ENCODE results near the gene ADAMTSL2. TPM values are rescaled to one million over a fixed set of nuclear protein-coding genes. Genes with fewer than 3 reads are reported as not detected.

ADAMTSL2 gene
- polyA plus RNA-seq, 1 donor (not counting 4 experiments of a cell fraction or from before 2014, with no cell fraction given) = not detected

- no peak for DNase-seq (ENCODE audit: low read depth, low spot score)
- H3K4me1 ChIP-seq (ENCODE audit: control insufficient read depth, extremely low read depth, insufficient read depth, low read length) = no peaks in the 10 kb centered on the region
- FAIRE-seq = no peak
- no peak overlapping the region for H3K4me3 ChIP-seq (ENCODE audit: control insufficient read depth in 2 of 3, extremely low read depth in 1 of 3, insufficient read depth in 2 of 3, low read depth in 1 of 3, low read length in 3 of 3)
- H3K27me3 ChIP-seq (ENCODE audit: control insufficient read depth, extremely low read depth, insufficient read depth, low read length) = peaks cover 23% of the 10 kb centered on the region
- TF ChIP-seq EZH2 (IDR thresholded peaks at IDR 0.05; ENCODE audit: low read length) (no peak), CTCF (optimal IDR thresholded peaks at IDR 0.05 in 1 of 3, IDR thresholded peaks at IDR 0.05 in 1 of 3, conservative IDR thresholded peaks at IDR 0.05 in 1 of 3; ENCODE audit: extremely low read depth in 1 of 3, insufficient read depth in 2 of 3, low read length in 3 of 3) (no peak)
- H3K36me3 ChIP-seq (ENCODE audit: control insufficient read depth in 2 of 2, extremely low read depth in 1 of 2, insufficient read depth in 2 of 2, low read length in 2 of 2) = no peaks in the 10 kb centered on the region
- dilution Hi-C loops (cut with MboI; ENCODE audit: extremely low pct_ligation_motif_present, low sequenced_read_pairs) = no loop called here
- no peaks in the 10 kb centered on the region for H3K9me1 ChIP-seq (ENCODE audit: control insufficient read depth, extremely low read depth, insufficient read depth, low read length)
- H3K27ac ChIP-seq (ENCODE audit: control insufficient read depth, insufficient read depth, low read length) = no peak overlapping the region
- H4K20me1 ChIP-seq (ENCODE audit: control insufficient read depth, extremely low read depth, insufficient read depth, low read length) = peaks cover 2% of the 10 kb centered on the region
- no peak overlapping the region for H2AFZ ChIP-seq (ENCODE audit: control insufficient read depth, low read length)
- H3K9me3 ChIP-seq (ENCODE audit: control insufficient read depth, low read depth, low read length) = peaks cover 2% of the 10 kb centered on the region
- no peak overlapping the region for H3K9ac ChIP-seq (ENCODE audit: control insufficient read depth, extremely low read depth, insufficient read depth, low read length)
- H3K79me2 ChIP-seq (ENCODE audit: control insufficient read depth, insufficient read depth, low read length) = no peaks in the 10 kb centered on the region
- no peak overlapping the region for H3K4me2 ChIP-seq (ENCODE audit: control insufficient read depth, extremely low read depth, insufficient read depth, low read depth, low read length)
Observed at GRCh38 chr9:133516256-133516960, 18.1 kb upstream of the ADAMTSL2 start.

DNA sequence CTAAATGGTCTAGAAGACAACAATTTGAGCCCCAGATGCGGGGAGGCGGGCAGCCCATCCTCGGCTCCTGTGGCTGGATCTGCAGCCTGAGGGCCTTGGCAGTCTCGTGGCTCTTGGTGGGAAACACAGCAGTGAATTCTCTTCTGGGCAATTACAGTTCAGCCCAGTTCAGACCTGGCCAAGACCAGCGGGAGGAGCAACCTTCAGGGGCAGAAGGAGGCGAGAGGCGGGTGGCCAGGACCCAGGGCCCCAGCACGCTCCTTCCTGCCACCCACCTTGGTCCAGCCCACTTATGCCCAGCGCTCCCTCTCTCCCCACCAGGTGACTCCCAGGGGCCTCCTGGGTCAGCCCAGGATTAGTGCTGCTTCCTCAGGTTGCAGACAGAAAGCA lies 17.5 kb upstream of the ADAMTSL2 start:
- no peaks in the 10 kb centered on the region for H3K36me3 ChIP-seq (ENCODE audit: control insufficient read depth in 2 of 2, extremely low read depth in 1 of 2, insufficient read depth in 2 of 2, low read length in 2 of 2)
- no peak for FAIRE-seq

More for the DNA sequence above, 17.5 kb upstream of the ADAMTSL2 start:
- Histone ChIP-seq H3K4me1 (ENCODE audit: control insufficient read depth, extremely low read depth, insufficient read depth, low read length) (no peaks in the 10 kb centered on the region), H4K20me1 (ENCODE audit: control insufficient read depth, extremely low read depth, insufficient read depth, low read length) (peaks cover 2% of the 10 kb centered on the region), H3K27ac (ENCODE audit: control insufficient read depth, insufficient read depth, low read length) (no peak overlapping the region), H3K9ac (ENCODE audit: control insufficient read depth, extremely low read depth, insufficient read depth, low read length) (no peak overlapping the region), H3K9me1 (ENCODE audit: control insufficient read depth, extremely low read depth, insufficient read depth, low read length) (no peaks in the 10 kb centered on the region), H3K4me2 (ENCODE audit: control insufficient read depth, extremely low read depth, insufficient read depth, low read depth, low read length) (no peak overlapping the region), H3K4me3 (ENCODE audit: control insufficient read depth in 2 of 3, extremely low read depth in 1 of 3, insufficient read depth in 2 of 3, low read depth in 1 of 3, low read length in 3 of 3) (no peak overlapping the region), H2AFZ (ENCODE audit: control insufficient read depth, low read length) (no peak overlapping the region), H3K27me3 (ENCODE audit: control insufficient read depth, extremely low read depth, insufficient read depth, low read length) (peaks cover 23% of the 10 kb centered on the region), H3K79me2 (ENCODE audit: control insufficient read depth, insufficient read depth, low read length) (no peaks in the 10 kb centered on the region), H3K9me3 (ENCODE audit: control insufficient read depth, low read depth, low read length) (no peaks in the 10 kb centered on the region)
- no peak for DNase-seq (ENCODE audit: low read depth, low spot score)
- TF ChIP-seq CTCF (optimal IDR thresholded peaks at IDR 0.05 in 1 of 3, IDR thresholded peaks at IDR 0.05 in 1 of 3, conservative IDR thresholded peaks at IDR 0.05 in 1 of 3; ENCODE audit: extremely low read depth in 1 of 3, insufficient read depth in 2 of 3, low read length in 3 of 3) (no peak), EZH2 (IDR thresholded peaks at IDR 0.05; ENCODE audit: low read length) (no peak)
- dilution Hi-C loops (cut with MboI; ENCODE audit: extremely low pct_ligation_motif_present, low sequenced_read_pairs) = no loop called here
